GM12878 (cell line): ENCODE results near the gene CNGB1. TPM values are rescaled to one million over a fixed set of nuclear protein-coding genes. Genes with fewer than 3 reads are reported as not detected.

Experiments used
- ATAC-seq: fragments of 200-7000 bp; cut with Tn5 transposase; 3 replicates; pipeline ENCODE4 v1.9.1; 2020; ENCODE audit warnings: mild to moderate bottlenecking, moderate library complexity
- BruUV-seq: library from RNA; stranded (reverse); fragments of 400-500 nt; replicated peaks from 2 replicates; lab custom pipeline; 2021; lab: Mats Ljungman, UMichigan
- CTCF ChIA-PET: fragments of 300-600 bp; sonication (Branson Sonifier 250); formaldehyde crosslinking; extraction: SDS; loops from one replicate; lab custom pipeline; 2021; ENCODE audit warnings: inconsistent platforms; lab: Yijun Ruan, JAX
- POLR2A ChIA-PET: fragments of 350-600 bp; formaldehyde crosslinking; extraction: SDS; loops from one replicate; lab custom pipeline; 2021; ENCODE audit warnings: inconsistent platforms; lab: Charles Lee
- RAD21 ChIA-PET: fragments of 300-600 bp; sonication (Branson Sonifier 250); formaldehyde crosslinking; loops from one replicate; lab custom pipeline; 2023; ENCODE audit warnings: antibody characterized with exemption; ENCODE audit not compliant: unreplicated experiment; lab: Charles Lee
- SMC1A ChIA-PET: fragments of 300-600 bp; sonication (Branson Sonifier 250); formaldehyde crosslinking; loops from one replicate; lab custom pipeline; 2023; ENCODE audit not compliant: unreplicated experiment, uncharacterized antibody; lab: Charles Lee
- DNase-seq: peaks from one replicate; pipeline ENCODE4 v3.0.0-alpha.2; 2011; ENCODE audit warnings: low read depth, low spot score
- FAIRE-seq: peaks from 3 replicates; lab custom pipeline; 2011; peaks lifted over from hg19 to GRCh38; lab: Jason Lieb, UNC
- H2AFZ ChIP-seq: 2 replicates; pipeline ENCODE4 v1.6.0; 2011; ENCODE audit warnings: low read depth, low read length, control low read depth; ENCODE audit not compliant: control insufficient read depth
- H3K27ac ChIP-seq: 2 replicates; pipeline ENCODE4 v1.5.1; 2011; ENCODE audit warnings: control low read depth; ENCODE audit not compliant: control insufficient read depth, insufficient read depth
- H3K27me3 ChIP-seq, 2 experiments: replicated peaks in 1 of 2; 2 replicates each; pipeline versions ENCODE4 v1.6.0 to v1.6.1; 2011; ENCODE audit warnings: low read length in 1 of 2; ENCODE audit not compliant: control insufficient read depth in 2 of 2, insufficient read depth in 2 of 2
- H3K36me3 ChIP-seq, 2 experiments: 2 replicates each; pipeline ENCODE4 v1.5.1; 2011; ENCODE audit warnings: low read length in 1 of 2; ENCODE audit not compliant: control insufficient read depth in 2 of 2, insufficient read depth in 2 of 2
- H3K4me1 ChIP-seq: 2 replicates; pipeline ENCODE4 v1.6.1; 2011; ENCODE audit warnings: mild to moderate bottlenecking, low read length, moderate library complexity, mixed read lengths; ENCODE audit not compliant: control insufficient read depth, insufficient read depth
- H3K4me2 ChIP-seq: 2 replicates; pipeline ENCODE4 v1.6.0; 2011; ENCODE audit warnings: control low read depth; ENCODE audit not compliant: control insufficient read depth, insufficient read depth
- H3K4me3 ChIP-seq: fragments of 200-600 bp; sonication (generic); 2 replicates; pipeline ENCODE4 v1.5.1; 2016
- H3K79me2 ChIP-seq: 2 replicates; pipeline ENCODE4 v1.6.0; 2011; ENCODE audit warnings: low read length; ENCODE audit not compliant: control insufficient read depth, insufficient read depth
- H3K9ac ChIP-seq: 2 replicates; pipeline ENCODE4 v1.8.0; 2011; ENCODE audit warnings: low read length, control low read depth, mixed read lengths; ENCODE audit not compliant: control insufficient read depth, insufficient read depth
- H3K9me3 ChIP-seq: replicated peaks from 3 replicates; pipeline ENCODE4 v1.5.1; 2011; ENCODE audit warnings: mild to moderate bottlenecking, low read length; ENCODE audit not compliant: control insufficient read depth, insufficient read depth
- H4K20me1 ChIP-seq: 2 replicates; pipeline ENCODE4 v1.6.0; 2011; ENCODE audit not compliant: control insufficient read depth, insufficient read depth
- NFYA ChIP-seq: IDR thresholded peaks from 2 replicates; pipeline ENCODE4 v1.6.1; 2011; ENCODE audit warnings: low read depth, mild to moderate bottlenecking, low read length, improper control_type of control experiment, borderline replicate concordance
- WGBS: methylation state at CpG from one replicate; pipeline ENCODE4 v1.1.6; 2016; ENCODE audit warnings: low lambda C conversion rate; ENCODE audit not compliant: insufficient replicate concordance, insufficient coverage; ENCODE audit errors: missing lambda C conversion rate; 5-methylcytosine and 5-hydroxymethylcytosine counted together
- in situ Hi-C: fragments of 300-500 bp; cut with MboI; formaldehyde crosslinking; loops from 9 replicates; pipeline ENCODE4 v1.14.3; 2018; ENCODE audit warnings: mixed read lengths
- intact Hi-C: fragments of 100-400 bp; cut with micrococcal nuclease; formaldehyde crosslinking; loops from one replicate; pipeline ENCODE4 v1.14.2; 2022; ENCODE audit not compliant: unreplicated experiment
- polyA plus RNA-seq, 11 experiments: library from polyadenylated mRNA; depleted of rRNA in 4 of 11; unstranded in 6 of 11; stranded (reverse) in 5 of 11; fragments of >200 nt; fragmentation: Nextera tagmentation in 4 of 11; fragmentation: Illumina TruSeq in 1 of 11; extraction: Ambion mirVana in 4 of 11; extraction: Trizol in 1 of 11; gene quantifications; 1 replicate in 1 of 11; 2 replicates in 10 of 11; pipeline versions ENCODE4 v1.2.1 to v1.2.3, GENCODE V29; 2011 to 2016; ENCODE audit warnings: inconsistent platforms in 2 of 11, missing spikeins in 2 of 11, low read depth in 1 of 11
- total RNA-seq, 4 experiments: library from RNA; depleted of rRNA in 3 of 4; stranded (reverse); fragments of >200 nt in 3 of 4; fragmentation: Illumina TruSeq in 1 of 4; extraction: Trizol in 1 of 4; gene quantifications; 2 replicates each; pipeline versions ENCODE4 v1.2.1 to v1.2.3, GENCODE V29; 2013 to 2021
- TF ChIP-seq, protein P1 (sequence below): IDR thresholded peaks from 2 replicates; pipeline ENCODE4 v1.6.1; 2012; ENCODE audit warnings: mild to moderate bottlenecking, low read depth, low read length

The CNGB1 gene
- total and polyA plus RNA-seq, 10 of the 15 experiments (the other 5 are each of a cell fraction or from before 2014, with no cell fraction given), result 0.03 TPM; not detected in 9

DNA sequence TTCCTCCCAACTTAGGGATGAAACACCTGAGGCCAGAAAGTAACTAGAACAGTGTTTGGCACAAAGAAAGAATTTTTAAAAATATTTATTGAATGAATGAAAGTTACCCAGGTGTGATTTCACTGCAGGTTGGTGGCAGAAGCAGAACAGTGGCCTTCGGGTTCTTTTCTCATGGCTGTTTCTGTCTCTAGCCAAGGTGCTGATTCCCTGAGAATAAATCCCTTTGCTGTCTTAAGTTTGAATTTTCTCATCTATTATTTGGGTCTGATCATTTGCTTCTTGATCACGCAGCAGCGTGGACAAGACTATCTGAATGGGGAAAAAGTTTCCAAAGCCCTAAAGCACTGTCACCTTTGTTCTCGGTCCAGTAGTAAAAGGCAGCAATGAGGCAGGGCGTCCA is 95.6 kb downstream of the CNGB1 start:
- DNase-seq, result no peak
- in situ Hi-C loops, result no loop called here

More for the DNA sequence above, 95.6 kb downstream of the CNGB1 start:
- no peak overlapping the region for H2AFZ ChIP-seq
- H3K4me3 ChIP-seq, result no peak overlapping the region
- H3K36me3 ChIP-seq, result no peaks in the 10 kb centered on the region
- no peak for ATAC-seq
- intact Hi-C loops, result no loop called here
- no peaks in the 10 kb centered on the region for H3K79me2 ChIP-seq
- 0 out of 2 replicates have a peak overlapping the region, but pooled peaks have one; percentile 4 for H3K4me2 ChIP-seq
- WGBS, result 41% methylated on average over 5 of the region's 5 CpGs
- RAD21 ChIA-PET, result no interaction called here
- BruUV-seq, result no TSS peak
- H3K4me1 ChIP-seq, result peaks cover 17% of the 10 kb centered on the region
- no peak for FAIRE-seq
- H3K27me3 ChIP-seq, result no peaks in the 10 kb centered on the region
- SMC1A ChIA-PET, result no interaction called here
- H3K9me3 ChIP-seq, result no peaks in the 10 kb centered on the region
- H3K27ac ChIP-seq, result no peak overlapping the region
- CTCF ChIA-PET, result interaction anchor here (0.6 kb wide), 1 partner anchor 11 kb away, joined by 4 read pairs; no protein-coding TSS in a partner anchor
- POLR2A ChIA-PET, result no interaction called here
- H3K9ac ChIP-seq, result no peak overlapping the region
- H4K20me1 ChIP-seq, result no peaks in the 10 kb centered on the region
- TF ChIP-seq NFYA, result no peak
- TF ChIP-seq, protein P1, sequence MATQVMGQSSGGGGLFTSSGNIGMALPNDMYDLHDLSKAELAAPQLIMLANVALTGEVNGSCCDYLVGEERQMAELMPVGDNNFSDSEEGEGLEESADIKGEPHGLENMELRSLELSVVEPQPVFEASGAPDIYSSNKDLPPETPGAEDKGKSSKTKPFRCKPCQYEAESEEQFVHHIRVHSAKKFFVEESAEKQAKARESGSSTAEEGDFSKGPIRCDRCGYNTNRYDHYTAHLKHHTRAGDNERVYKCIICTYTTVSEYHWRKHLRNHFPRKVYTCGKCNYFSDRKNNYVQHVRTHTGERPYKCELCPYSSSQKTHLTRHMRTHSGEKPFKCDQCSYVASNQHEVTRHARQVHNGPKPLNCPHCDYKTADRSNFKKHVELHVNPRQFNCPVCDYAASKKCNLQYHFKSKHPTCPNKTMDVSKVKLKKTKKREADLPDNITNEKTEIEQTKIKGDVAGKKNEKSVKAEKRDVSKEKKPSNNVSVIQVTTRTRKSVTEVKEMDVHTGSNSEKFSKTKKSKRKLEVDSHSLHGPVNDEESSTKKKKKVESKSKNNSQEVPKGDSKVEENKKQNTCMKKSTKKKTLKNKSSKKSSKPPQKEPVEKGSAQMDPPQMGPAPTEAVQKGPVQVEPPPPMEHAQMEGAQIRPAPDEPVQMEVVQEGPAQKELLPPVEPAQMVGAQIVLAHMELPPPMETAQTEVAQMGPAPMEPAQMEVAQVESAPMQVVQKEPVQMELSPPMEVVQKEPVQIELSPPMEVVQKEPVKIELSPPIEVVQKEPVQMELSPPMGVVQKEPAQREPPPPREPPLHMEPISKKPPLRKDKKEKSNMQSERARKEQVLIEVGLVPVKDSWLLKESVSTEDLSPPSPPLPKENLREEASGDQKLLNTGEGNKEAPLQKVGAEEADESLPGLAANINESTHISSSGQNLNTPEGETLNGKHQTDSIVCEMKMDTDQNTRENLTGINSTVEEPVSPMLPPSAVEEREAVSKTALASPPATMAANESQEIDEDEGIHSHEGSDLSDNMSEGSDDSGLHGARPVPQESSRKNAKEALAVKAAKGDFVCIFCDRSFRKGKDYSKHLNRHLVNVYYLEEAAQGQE, result peak; percentile 59; the same call in 1 of the 2 replicates
